Measurements from ENCODE around the gene CD3E.

Gene CD3E

DNA sequence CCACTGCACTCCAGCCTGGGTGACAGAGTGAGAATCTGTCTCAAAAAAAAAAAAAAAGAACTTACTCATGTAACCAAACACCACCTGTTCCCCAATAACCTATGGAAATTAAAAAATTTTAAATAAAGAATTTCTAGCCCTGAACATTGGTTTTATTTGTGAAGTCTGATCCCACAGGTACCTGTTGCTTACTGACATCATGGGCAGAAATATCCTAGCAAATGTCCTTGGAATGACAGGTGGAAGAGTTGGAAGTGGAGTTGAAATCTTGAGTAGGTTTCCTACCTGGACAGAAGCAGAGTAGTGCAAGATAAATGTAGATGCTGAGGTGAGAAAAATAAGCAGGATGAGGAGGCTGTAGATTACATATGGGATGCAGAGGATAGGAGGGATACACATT lies 20.8 kb downstream of the CD3E start:
- no peak for DNase-seq (ENCODE audit: low read depth in 2 of 2)

DNA sequence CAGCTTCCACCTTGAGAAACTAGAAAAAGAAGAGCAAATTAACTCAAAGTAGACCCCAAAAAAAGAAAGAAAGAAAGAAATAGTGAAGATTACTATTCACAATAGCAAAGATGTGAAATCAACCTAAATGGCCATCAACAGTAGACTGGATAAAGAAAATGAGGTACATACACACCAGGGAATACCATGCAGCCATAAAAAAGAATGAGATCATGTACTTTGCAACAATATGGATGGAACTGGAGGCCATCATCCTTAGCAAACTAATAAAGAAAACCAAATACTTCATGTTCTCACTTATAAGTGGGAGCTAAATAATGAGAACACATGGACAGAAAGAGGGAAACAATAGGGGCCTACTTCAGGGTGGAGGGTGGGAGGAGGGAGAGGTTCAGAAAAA lies 24.2 kb downstream of the CD3E start:
- DNase-seq (ENCODE audit: low read depth in 2 of 2): no peak

GRCh38 chr11:118334745-118335144 lies 30.2 kb downstream of the CD3E start:
- DNase-seq (ENCODE audit: low read depth in 2 of 2): no peak

DNA sequence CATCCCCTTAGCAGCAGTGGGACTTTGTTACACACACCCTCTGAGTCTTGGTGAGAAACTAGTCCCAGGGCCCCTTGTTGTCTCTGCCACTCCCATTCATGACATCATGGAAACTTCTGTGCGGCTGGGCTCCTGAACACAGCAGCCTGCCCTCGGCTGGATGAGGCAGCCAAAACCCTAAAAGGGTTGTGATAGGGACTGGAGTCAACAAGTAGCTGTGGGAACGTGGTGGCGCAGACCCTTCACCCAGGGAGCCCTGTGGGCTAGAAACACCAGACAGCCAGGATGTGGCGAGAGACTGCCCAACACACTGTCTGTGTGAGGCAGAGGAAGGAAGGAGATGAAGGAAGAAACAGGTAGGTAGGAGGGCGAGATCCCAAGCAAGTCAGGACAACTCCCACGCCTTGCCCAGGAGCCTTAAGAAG lies 34.1 kb downstream of the CD3E start:
- DNase-seq (ENCODE audit: low read depth in 2 of 2): peak; percentile 82 to 87

DNA sequence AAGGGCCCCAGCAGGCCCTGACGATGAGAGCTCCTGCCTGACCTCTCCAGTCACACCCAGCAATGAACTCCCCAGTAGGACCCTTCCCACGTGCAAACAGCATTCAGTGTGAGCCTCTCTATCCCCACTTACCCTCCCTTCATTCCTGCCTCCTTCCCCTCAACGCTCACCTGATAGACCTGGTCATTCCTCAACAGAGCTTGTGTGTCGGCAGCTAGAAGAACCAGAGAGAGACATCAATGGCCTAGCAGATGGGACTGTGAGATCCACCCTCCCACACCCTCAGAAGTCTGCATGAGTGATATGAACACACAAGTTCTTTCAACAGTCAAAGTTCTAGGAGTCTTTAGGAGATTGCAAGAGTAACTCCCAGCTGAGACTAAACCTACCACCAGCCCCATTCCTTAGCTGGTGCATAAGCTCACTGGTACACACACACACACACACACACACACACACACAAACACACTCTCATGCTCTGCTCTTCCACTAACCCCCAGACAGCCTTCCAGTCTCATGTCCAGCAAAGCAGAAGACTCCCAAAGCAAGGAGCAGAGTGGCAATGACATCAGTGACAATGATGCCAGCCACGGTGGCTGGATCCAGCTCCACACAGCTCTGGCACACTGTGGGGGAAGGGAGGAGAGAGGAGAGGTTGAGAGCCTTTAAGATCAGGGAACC lies 34.9 kb downstream of the CD3E start:
- DNase-seq (ENCODE audit: low read depth in 2 of 2): no peak

DNA sequence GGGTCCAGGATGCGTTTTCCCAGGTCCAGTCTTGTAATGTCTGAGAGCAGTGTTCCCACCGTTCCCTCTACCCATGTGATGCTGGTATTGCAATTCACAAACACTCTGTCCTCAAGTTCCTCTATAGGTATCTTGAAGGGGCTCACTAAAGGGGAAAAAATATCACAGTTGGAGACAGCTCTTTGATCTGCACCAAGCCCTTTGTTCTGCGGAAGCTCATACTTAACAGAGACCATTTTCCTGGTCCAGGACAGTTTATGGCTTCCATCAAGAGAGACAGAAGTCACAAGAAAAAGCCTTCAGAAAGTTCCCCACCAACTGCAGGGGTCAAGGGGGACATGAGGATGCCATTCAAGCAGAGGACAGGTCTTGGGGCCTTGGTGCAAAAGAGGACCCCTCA lies 35.9 kb downstream of the CD3E start:
- no peak for DNase-seq (ENCODE audit: low read depth in 2 of 2)

GRCh38 chr11:118341261-118341660 lies 36.7 kb downstream of the CD3E start:
- no peak for DNase-seq (ENCODE audit: low read depth in 2 of 2)

GRCh38 chr11:118341815-118342489 lies 37.4 kb downstream of the CD3E start:
- no peak for DNase-seq (ENCODE audit: low read depth in 2 of 2)

DNA sequence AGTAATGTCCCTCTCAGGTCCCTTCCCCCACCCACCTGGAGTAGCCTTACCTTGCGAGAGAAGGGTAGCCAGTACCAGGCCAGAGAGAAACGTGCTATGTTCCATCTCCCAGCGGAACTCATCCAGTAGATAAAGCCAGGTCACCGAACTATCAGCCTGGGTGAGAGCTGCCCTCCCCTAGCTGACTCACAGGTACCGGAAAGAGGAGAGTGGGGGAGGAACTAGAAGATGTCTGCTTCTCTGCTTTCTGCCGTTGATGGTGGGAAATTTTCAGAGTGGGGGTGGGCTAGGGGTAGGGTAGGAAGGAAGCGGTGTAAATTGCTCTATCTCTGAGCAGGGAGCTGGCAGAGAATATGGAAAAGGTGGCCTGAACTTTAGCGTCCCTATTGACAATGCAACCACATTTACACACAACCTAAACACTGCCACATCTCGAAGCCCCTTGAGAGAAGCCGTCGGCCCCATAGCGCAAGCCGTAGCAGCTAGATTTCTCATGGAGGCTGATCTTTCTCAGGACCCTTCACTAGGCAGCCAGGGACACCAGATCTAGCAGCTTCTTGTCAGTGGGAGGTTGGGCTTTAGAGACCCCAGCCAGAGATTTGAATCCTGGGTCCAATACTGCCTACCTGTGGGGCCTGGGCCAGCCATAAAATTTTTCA lies 38.1 kb downstream of the CD3E start, which contains the start of gene CD3D:
CD3D (minus strand) TSS at position 203 of the 659 bp plus-strand sequence; CDS start at position 105, 98 bp downstream.
- DNase-seq (ENCODE audit: low read depth in 2 of 2): peak; percentile 52 to 62

GRCh38 chr11:118343248-118343647 lies 38.7 kb downstream of the CD3E start:
- no peak for DNase-seq (ENCODE audit: low read depth in 2 of 2)

DNA sequence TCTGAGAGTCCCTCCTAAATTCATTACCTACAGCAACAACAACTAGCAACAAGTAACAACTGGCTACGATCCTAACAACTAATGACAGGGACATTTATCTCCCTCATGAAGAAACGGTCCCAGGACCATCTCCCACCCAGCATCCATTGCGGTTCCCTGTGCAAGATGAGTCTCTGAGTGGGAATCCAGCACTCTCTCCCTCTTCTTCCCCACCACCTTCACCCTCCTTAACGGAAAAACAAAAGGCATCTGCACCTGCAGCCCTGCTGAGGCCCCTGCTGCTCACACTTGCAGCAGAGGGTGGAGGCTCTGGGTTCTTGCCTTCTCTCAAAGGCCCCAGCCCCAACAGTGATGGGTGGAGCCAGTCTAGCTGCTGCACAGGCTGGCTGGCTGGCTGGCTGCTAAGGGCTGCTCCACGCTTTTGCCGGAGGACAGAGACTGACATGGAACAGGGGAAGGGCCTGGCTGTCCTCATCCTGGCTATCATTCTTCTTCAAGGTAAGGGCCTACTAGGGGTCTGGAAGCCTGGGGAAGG lies 39.5 kb downstream of the CD3E start, which contains the start of gene CD3G:
CD3G (plus strand) TSS at position 364 of the 535 bp plus-strand sequence; CDS start at position 444, 80 bp downstream.
- peak; percentile 52 to 65 for DNase-seq (ENCODE audit: low read depth in 2 of 2)

DNA sequence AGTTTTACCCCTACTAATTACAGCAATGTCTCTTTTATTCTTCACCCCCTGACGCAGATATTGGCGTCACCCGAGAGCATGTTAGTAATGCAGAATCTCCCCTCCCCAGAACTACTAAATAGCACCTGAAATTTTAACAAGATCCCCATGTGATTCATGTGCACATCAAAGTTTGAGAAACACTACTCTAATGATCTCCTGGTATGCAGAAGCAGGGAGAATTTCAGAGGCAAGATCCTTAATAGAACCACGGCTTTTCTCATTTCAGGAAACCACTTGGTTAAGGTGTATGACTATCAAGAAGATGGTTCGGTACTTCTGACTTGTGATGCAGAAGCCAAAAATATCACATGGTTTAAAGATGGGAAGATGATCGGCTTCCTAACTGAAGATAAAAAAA lies 44.9 kb downstream of the CD3E start:
- no peak for DNase-seq (ENCODE audit: low read depth in 2 of 2)

- DNase-seq (ENCODE audit: low read depth in 2 of 2): no peak
These were observed 48.7 kb downstream of the CD3E start for GRCh38 chr11:118353084-118353710.

DNA sequence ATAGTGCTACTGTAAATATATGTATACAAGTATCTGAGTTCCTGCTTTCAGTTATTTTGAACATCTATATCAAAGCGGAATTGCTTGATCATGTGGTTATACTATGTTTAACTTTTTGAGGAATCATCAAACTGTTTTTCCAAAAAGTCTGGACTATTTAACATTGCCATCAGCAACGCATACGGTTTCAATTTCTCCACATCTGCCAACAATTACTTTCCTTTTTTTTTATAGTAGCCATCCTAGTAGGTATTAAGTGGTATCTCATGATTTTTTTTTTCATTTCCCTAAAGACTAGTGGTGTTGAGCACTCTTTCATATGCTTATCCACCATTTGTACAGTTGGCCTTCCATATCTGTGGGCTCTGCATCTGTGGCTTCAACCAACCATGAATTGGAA lies 53.5 kb downstream of the CD3E start:
- DNase-seq (ENCODE audit: low read depth in 2 of 2): no peak

DNA sequence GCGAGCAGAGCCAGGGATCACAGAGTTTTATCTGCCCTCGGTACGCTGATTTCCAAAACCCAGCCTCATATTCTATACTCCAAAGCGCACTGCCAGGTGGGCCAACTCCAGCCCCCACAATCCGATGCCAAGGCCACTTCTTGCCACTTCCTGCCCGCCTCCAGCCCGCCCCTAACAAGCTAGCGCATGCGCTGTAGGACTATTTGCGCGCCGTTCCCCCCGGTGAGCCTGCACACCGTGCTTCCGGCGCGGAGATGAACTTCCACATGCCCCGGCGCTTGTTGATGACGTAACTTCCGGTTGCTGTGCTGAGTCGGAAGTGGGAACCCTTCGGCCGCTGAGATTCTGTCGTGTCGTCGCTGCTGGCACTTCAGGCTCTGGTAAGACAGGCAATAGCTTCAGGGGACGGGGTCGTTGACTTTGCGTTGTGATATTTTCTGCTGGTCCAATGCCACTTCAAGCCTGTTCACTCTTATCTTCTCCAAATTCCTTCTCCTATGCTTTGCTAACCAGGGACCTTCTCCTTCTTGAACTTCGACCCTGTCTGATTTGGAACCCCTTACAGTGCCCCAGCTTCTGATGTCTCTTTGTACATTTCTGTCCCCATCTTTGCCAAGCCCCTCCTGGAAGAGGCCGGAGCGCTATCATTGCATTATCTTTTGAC lies 54.9 kb downstream of the CD3E start, which contains the start of gene UBE4A:
UBE4A (plus strand) TSS at position 306 of the 664 bp plus-strand sequence. CDS start 5,481 bp downstream, outside the sequence.
- DNase-seq (ENCODE audit: low read depth in 2 of 2): peak; percentile 96

GRCh38 chr11:118364956-118365615 lies 60.6 kb downstream of the CD3E start:
- DNase-seq (ENCODE audit: low read depth in 2 of 2): no peak

All from stimulated activated CD8-positive, alpha-beta memory T cell treated with anti-CD3 and anti-CD28 coated beads, Interleukin-15, amount 100 ng/mL, for 48 hours (primary cell).